ENCODE results near the gene ST6GALNAC5. TPM values are rescaled to one million over a fixed set of nuclear protein-coding genes. Genes with fewer than 3 reads are reported as not detected.

ST6GALNAC5 gene
- total RNA-seq, 1 donor from 2014 or later: not detected

DNA sequence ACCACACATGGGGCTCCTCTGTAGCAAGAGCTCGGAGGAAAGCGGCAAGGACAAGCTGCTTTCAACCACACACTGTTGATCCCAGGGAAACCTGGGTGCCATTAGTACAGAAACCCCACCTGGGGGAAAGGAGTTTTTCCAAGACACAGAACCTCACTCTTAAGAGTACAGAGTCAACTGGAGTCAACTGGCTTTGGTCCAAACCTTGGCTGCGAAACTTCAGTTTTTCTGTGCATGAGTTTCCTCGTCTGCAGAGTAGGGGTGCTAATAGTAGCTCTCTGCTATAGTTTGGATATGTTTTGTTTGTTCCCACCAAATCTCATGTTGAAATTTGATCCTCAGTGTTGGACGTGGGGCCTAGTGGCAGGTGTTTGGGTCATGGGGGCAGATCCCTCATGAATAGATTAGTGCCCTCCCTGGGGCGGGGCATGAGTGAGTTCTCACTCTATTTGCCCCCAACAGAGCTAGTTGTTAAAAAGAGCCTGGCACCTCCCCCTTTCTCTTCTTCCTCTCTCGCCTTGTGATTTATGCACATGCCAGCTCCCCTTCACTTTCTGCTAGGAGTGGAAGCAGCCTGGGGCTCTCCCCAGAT lies 190.8 kb downstream of the ST6GALNAC5 start:
- Mint-ChIP-seq H3K36me3 (ENCODE audit: low read depth) (no peaks in the 10 kb centered on the region), H3K4me1 (ENCODE audit: low read depth) (no peaks in the 10 kb centered on the region)

GRCh38 chr1:77060000-77060399 lies 192.7 kb downstream of the ST6GALNAC5 start:
- H3K4me3 Mint-ChIP-seq (ENCODE audit: low read depth): no peak overlapping the region
- H3K27me3 Mint-ChIP-seq (ENCODE audit: low read depth): peaks cover 6% of the 10 kb centered on the region
- H3K27ac Mint-ChIP-seq: no peak overlapping the region
- H3K4me1 Mint-ChIP-seq (ENCODE audit: low read depth): no peaks in the 10 kb centered on the region
- H3K36me3 Mint-ChIP-seq (ENCODE audit: low read depth): no peaks in the 10 kb centered on the region
- DNase-seq (ENCODE audit: low spot score): no peak
- no peaks in the 10 kb centered on the region for H3K9me3 Mint-ChIP-seq
- intact Hi-C loops (cut with micrococcal nuclease): no loop called here

More for the DNA sequence above, 190.8 kb downstream of the ST6GALNAC5 start:
- intact Hi-C loops (cut with micrococcal nuclease): no loop called here
- no peaks in the 10 kb centered on the region for H3K9me3 Mint-ChIP-seq
- no peak for DNase-seq (ENCODE audit: low spot score)
- no peak overlapping the region for H3K27ac Mint-ChIP-seq
- no peak overlapping the region for H3K4me3 Mint-ChIP-seq (ENCODE audit: low read depth)
- peaks cover 6% of the 10 kb centered on the region for H3K27me3 Mint-ChIP-seq (ENCODE audit: low read depth)

GRCh38 chr1:77061162-77061561 lies 193.9 kb downstream of the ST6GALNAC5 start:
- H3K4me3 Mint-ChIP-seq (ENCODE audit: low read depth): no peak overlapping the region
- no peaks in the 10 kb centered on the region for H3K9me3 Mint-ChIP-seq
- H3K27ac Mint-ChIP-seq: no peak overlapping the region
- DNase-seq (ENCODE audit: low spot score): no peak
- H3K4me1 Mint-ChIP-seq (ENCODE audit: low read depth): no peaks in the 10 kb centered on the region
- intact Hi-C loops (cut with micrococcal nuclease): no loop called here
- H3K27me3 Mint-ChIP-seq (ENCODE audit: low read depth): peaks cover 6% of the 10 kb centered on the region
- H3K36me3 Mint-ChIP-seq (ENCODE audit: low read depth): no peaks in the 10 kb centered on the region

DNA sequence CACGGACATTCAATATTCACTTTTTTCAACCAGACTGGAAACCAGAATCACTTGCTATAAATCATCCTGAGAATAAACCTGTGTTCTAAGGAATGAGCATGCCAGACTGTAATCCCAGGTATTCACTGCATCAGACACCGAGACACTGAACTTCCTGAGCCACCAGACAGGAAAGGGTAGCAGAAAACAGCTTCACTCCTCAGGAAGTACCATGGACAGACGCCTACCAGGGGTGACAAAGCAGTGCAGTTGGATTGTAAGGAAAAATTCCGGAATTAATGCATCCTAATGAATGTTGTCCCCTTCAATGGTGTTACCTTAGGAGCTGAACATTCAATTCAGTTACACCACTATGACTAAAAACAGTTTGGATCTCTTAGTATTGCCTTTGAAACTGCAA lies 195.8 kb downstream of the ST6GALNAC5 start:
- Mint-ChIP-seq H3K4me1 (ENCODE audit: low read depth) (no peaks in the 10 kb centered on the region), H3K4me3 (ENCODE audit: low read depth) (no peak overlapping the region), H3K9me3 (no peaks in the 10 kb centered on the region), H3K36me3 (ENCODE audit: low read depth) (no peaks in the 10 kb centered on the region), H3K27ac (no peak overlapping the region), H3K27me3 (ENCODE audit: low read depth) (peaks cover 6% of the 10 kb centered on the region)
- DNase-seq (ENCODE audit: low spot score): no peak
- intact Hi-C loops (cut with micrococcal nuclease): no loop called here

DNA sequence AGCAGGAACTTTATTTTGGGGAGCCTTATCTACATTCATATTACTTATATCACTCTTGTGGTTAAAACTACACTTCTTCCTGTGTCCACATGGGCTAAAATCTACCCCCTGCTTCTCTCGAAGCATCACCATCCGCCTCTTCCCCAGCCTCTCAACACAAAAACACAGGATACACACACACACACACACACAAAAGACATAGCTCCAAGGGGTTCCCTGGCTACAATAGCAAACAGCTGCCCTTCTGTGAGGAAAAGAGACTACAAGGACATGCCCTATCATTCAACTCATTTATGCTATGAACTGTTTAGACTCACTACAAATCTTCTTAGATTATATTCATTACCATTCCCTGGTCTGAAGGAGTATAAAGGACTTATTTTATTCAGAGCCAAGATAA lies 197.0 kb downstream of the ST6GALNAC5 start:
- H3K4me1 Mint-ChIP-seq (ENCODE audit: low read depth): no peaks in the 10 kb centered on the region
- H3K9me3 Mint-ChIP-seq: no peaks in the 10 kb centered on the region
- peaks cover 6% of the 10 kb centered on the region for H3K27me3 Mint-ChIP-seq (ENCODE audit: low read depth)
- no peak overlapping the region for H3K4me3 Mint-ChIP-seq (ENCODE audit: low read depth)
- DNase-seq (ENCODE audit: low spot score): no peak
- H3K36me3 Mint-ChIP-seq (ENCODE audit: low read depth): no peaks in the 10 kb centered on the region
- intact Hi-C loops (cut with micrococcal nuclease): no loop called here
- H3K27ac Mint-ChIP-seq: no peak overlapping the region

DNA sequence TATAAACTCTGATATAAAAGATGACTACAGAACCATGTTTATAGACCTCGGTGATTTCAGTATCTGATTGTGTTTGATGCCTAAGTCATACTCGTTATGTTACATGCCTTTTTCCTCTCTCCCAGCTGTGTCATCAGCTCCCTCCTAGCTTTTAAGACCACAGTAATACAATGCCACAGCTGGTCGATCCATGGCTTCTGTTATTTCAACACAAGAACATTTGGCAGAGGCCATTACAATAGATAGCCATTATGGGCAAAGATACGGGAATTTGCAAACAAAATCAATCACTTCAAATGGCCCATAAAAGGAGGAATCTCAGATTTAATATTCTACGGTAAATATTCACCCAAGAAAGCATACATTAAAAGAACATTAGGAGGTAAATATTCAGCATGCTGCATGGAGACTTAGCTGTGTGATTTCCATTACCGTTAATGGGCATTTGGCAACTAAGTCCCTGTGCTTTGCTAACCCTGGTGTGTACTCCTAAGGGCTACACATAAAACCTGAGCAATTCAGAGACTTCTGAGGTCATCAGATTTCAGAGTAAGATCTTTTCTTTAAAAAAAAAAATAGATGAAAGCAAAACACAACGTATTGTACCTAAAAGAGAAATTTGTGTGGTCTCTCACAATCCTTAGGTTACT lies 198.5 kb downstream of the ST6GALNAC5 start:
- no peaks in the 10 kb centered on the region for H3K36me3 Mint-ChIP-seq (ENCODE audit: low read depth)
- no peak overlapping the region for H3K27ac Mint-ChIP-seq
- H3K27me3 Mint-ChIP-seq (ENCODE audit: low read depth): peaks cover 3% of the 10 kb centered on the region
- H3K9me3 Mint-ChIP-seq: no peaks in the 10 kb centered on the region
- no peak overlapping the region for H3K4me3 Mint-ChIP-seq (ENCODE audit: low read depth)
- intact Hi-C loops (cut with micrococcal nuclease): no loop called here
- DNase-seq (ENCODE audit: low spot score): no peak
- no peaks in the 10 kb centered on the region for H3K4me1 Mint-ChIP-seq (ENCODE audit: low read depth)

DNA sequence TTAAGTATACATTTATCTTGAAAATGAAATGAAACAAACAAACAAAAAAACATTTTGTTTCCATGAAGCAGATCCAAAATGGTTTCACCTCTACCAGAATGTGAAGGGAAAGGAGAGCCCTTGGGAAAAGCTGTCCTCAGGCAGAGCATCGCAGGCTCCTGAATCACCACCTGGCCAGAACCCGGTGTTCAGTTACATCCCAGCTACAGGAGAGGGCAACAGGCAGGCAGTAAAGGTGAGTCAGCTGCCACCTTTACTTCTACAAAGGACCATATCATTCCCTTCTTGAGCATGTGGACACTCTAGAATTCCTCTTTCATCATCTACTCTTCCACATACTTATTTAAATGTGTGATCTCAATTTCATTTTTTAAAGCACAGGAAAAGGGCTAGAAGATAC lies 200.7 kb downstream of the ST6GALNAC5 start:
- no peak for DNase-seq (ENCODE audit: low spot score)
- no peak overlapping the region for H3K4me3 Mint-ChIP-seq (ENCODE audit: low read depth)
- no peaks in the 10 kb centered on the region for H3K9me3 Mint-ChIP-seq
- H3K4me1 Mint-ChIP-seq (ENCODE audit: low read depth): no peaks in the 10 kb centered on the region
- intact Hi-C loops (cut with micrococcal nuclease): no loop called here
- no peaks in the 10 kb centered on the region for H3K27me3 Mint-ChIP-seq (ENCODE audit: low read depth)
- no peak overlapping the region for H3K27ac Mint-ChIP-seq
- no peaks in the 10 kb centered on the region for H3K36me3 Mint-ChIP-seq (ENCODE audit: low read depth)

DNA sequence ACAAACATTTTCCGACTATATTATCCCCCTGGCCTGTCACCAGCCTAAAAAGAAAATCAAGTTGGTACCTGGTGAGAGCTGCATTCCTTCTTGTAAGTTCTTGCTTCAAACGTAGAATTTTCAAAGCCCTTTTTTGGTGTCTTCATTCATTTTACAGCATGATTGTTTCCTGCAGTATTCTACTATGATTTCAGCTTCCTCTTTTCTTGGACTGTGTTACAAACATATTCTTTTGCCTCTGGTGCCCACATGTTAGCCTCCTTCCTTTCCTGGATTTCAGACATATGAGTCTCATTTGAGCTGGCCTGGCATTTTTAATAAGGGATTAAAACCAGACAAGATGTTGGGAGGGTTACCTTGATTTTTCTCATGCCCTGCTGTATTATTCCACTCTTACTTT lies 209.5 kb downstream of the ST6GALNAC5 start:
- Mint-ChIP-seq H3K36me3 (ENCODE audit: low read depth) (no peaks in the 10 kb centered on the region), H3K27ac (no peak overlapping the region), H3K4me1 (ENCODE audit: low read depth) (no peaks in the 10 kb centered on the region), H3K9me3 (no peaks in the 10 kb centered on the region), H3K4me3 (ENCODE audit: low read depth) (no peak overlapping the region), H3K27me3 (ENCODE audit: low read depth) (peaks cover 2% of the 10 kb centered on the region)
- intact Hi-C loops (cut with micrococcal nuclease): no loop called here
- DNase-seq (ENCODE audit: low spot score): no peak

DNA sequence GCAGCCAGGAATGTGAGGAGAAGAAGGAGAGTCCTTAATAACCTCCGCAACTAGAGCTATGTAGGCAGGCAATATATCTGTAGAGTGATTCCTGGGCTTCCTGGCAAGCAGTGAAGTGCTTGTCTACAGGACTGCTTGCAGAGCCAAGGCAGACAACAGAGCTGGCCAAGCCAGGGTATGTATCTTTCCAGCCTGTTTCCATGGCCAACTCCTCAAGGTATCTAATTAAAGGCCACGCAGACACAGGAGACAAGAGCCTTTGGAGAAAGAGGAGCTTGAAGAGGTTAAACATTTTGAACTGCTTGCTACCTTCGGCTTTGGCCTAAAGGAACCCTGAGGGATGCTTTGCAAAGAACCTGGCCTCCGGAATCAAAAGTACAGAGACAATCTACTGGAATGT lies 214.6 kb downstream of the ST6GALNAC5 start:
- H3K4me3 Mint-ChIP-seq (ENCODE audit: low read depth): no peak overlapping the region
- no peak for DNase-seq (ENCODE audit: low spot score)
- H3K9me3 Mint-ChIP-seq: no peaks in the 10 kb centered on the region
- no peak overlapping the region for H3K27ac Mint-ChIP-seq
- H3K27me3 Mint-ChIP-seq (ENCODE audit: low read depth): no peaks in the 10 kb centered on the region
- no peaks in the 10 kb centered on the region for H3K4me1 Mint-ChIP-seq (ENCODE audit: low read depth)
- no peaks in the 10 kb centered on the region for H3K36me3 Mint-ChIP-seq (ENCODE audit: low read depth)
- intact Hi-C loops (cut with micrococcal nuclease): no loop called here

DNA sequence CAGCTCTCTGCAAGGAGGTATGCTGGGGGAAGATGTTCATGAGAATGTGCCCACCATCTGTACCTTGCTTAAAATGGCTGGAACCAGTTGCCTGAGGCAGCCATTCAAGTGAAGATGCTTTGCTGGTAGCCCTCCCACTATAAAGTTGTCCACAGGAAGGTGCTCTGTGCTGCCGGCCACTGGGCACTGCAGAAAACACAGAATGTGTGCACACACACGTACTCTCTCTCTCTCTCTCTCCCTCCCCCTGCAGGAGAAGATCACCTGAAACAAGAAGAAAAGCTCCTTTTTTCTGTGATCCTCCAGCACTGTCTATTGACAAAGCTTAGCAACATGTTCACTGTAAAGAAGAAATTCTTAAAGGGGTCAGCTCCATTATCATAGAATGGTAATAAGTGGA lies 217.2 kb downstream of the ST6GALNAC5 start:
- Mint-ChIP-seq H3K4me3 (ENCODE audit: low read depth) (no peak overlapping the region), H3K4me1 (ENCODE audit: low read depth) (no peaks in the 10 kb centered on the region), H3K9me3 (no peaks in the 10 kb centered on the region), H3K27ac (no peak overlapping the region), H3K36me3 (ENCODE audit: low read depth) (no peaks in the 10 kb centered on the region), H3K27me3 (ENCODE audit: low read depth) (no peaks in the 10 kb centered on the region)
- no peak for DNase-seq (ENCODE audit: low spot score)
- intact Hi-C loops (cut with micrococcal nuclease): no loop called here

- Mint-ChIP-seq H3K27ac (no peak overlapping the region), H3K27me3 (ENCODE audit: low read depth) (no peaks in the 10 kb centered on the region), H3K36me3 (ENCODE audit: low read depth) (no peaks in the 10 kb centered on the region), H3K4me1 (ENCODE audit: low read depth) (no peaks in the 10 kb centered on the region), H3K4me3 (ENCODE audit: low read depth) (no peak overlapping the region), H3K9me3 (no peaks in the 10 kb centered on the region)
- no peak for DNase-seq (ENCODE audit: low spot score)
- intact Hi-C loops (cut with micrococcal nuclease): no loop called here
These were observed 217.8 kb downstream of the ST6GALNAC5 start for GRCh38 chr1:77085109-77085508.

- no peaks in the 10 kb centered on the region for H3K4me1 Mint-ChIP-seq (ENCODE audit: low read depth)
These were observed 222.5 kb downstream of the ST6GALNAC5 start for GRCh38 chr1:77089756-77090155.

GRCh38 chr1:77095236-77095635 lies 228.0 kb downstream of the ST6GALNAC5 start:
- Mint-ChIP-seq H3K4me3 (ENCODE audit: low read depth) (no peak overlapping the region), H3K9me3 (no peaks in the 10 kb centered on the region), H3K36me3 (ENCODE audit: low read depth) (no peaks in the 10 kb centered on the region), H3K27me3 (ENCODE audit: low read depth) (no peaks in the 10 kb centered on the region), H3K27ac (no peak overlapping the region), H3K4me1 (ENCODE audit: low read depth) (no peaks in the 10 kb centered on the region)
- no peak for DNase-seq (ENCODE audit: low spot score)
- intact Hi-C loops (cut with micrococcal nuclease): no loop called here

More at GRCh38 chr1:77089756-77090155, 222.5 kb downstream of the ST6GALNAC5 start:
- intact Hi-C loops (cut with micrococcal nuclease): no loop called here
- no peak overlapping the region for H3K4me3 Mint-ChIP-seq (ENCODE audit: low read depth)
- H3K27me3 Mint-ChIP-seq (ENCODE audit: low read depth): no peaks in the 10 kb centered on the region
- no peak overlapping the region for H3K27ac Mint-ChIP-seq
- no peaks in the 10 kb centered on the region for H3K36me3 Mint-ChIP-seq (ENCODE audit: low read depth)
- no peak for DNase-seq (ENCODE audit: low spot score)
- H3K9me3 Mint-ChIP-seq: no peaks in the 10 kb centered on the region

All from activated T-helper 2 cell treated with anti-CD3 and anti-CD28 coated beads, Interferon-gamma antibody, Interleukin-2, Interleukin-4, amounts not matched to agents 10 μg/mL and 5 μg/mL and 100 μg/mL, durations not matched to agents 14 hours and 24 hours and 36 hours (primary cell).